ENCODE measurements around the gene CDC73. TPM values are rescaled to one million over a fixed set of nuclear protein-coding genes. Genes with fewer than 3 reads are reported as not detected.
A peak's percentile ranks its signal among the peaks of the same experiment; 100 is the strongest.

Gene CDC73
- total RNA-seq, 1 donor from 2014 or later: 49.2 TPM

DNA sequence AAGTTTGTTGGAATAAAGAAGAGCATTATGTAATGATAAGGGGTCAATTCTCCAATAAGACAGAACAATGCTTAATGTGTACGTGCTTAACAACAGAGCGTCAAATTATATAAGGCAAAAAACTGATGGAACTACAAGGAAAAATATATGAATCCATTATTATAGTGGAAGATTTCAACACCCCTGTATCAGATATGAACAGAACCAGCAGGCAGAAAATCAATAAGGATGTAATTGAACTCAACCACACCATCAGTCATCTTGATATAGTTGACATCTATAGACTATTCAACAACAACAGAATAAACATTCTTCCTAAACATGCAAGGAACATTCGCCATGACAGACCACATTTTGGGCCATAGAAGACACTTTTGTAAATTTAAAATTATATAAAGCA lies 3.6 kb upstream of the CDC73 start:
- Histone ChIP-seq H3K27me3 (peaks cover 13% of the 10 kb centered on the region), H3K79me2 (ENCODE audit: low read depth) (peaks cover 8% of the 10 kb centered on the region), H3K9ac (no peak overlapping the region), H3K4me1 (peaks cover 3% of the 10 kb centered on the region), H3K27ac (no peak overlapping the region), H2AFZ (replicated peaks) (no peak overlapping the region), H3K9me3 (ENCODE audit: low read depth) (no peaks in the 10 kb centered on the region), H3F3A (ENCODE audit: low read depth) (peaks cover 13% of the 10 kb centered on the region), H3K4me3 (no peak overlapping the region), H3K36me3 (no peaks in the 10 kb centered on the region), H3K4me2 (no peak overlapping the region), H4K20me1 (ENCODE audit: low read depth) (peaks cover 3% of the 10 kb centered on the region)
- no peaks in the 10 kb centered on the region for H3K9me3 Mint-ChIP-seq
- H3K4me3 Mint-ChIP-seq: no peak overlapping the region
- H3K36me3 Mint-ChIP-seq: no peaks in the 10 kb centered on the region
- TF ChIP-seq, protein P1, sequence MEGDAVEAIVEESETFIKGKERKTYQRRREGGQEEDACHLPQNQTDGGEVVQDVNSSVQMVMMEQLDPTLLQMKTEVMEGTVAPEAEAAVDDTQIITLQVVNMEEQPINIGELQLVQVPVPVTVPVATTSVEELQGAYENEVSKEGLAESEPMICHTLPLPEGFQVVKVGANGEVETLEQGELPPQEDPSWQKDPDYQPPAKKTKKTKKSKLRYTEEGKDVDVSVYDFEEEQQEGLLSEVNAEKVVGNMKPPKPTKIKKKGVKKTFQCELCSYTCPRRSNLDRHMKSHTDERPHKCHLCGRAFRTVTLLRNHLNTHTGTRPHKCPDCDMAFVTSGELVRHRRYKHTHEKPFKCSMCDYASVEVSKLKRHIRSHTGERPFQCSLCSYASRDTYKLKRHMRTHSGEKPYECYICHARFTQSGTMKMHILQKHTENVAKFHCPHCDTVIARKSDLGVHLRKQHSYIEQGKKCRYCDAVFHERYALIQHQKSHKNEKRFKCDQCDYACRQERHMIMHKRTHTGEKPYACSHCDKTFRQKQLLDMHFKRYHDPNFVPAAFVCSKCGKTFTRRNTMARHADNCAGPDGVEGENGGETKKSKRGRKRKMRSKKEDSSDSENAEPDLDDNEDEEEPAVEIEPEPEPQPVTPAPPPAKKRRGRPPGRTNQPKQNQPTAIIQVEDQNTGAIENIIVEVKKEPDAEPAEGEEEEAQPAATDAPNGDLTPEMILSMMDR (IDR thresholded peaks at IDR 0.05): no peak
- TF ChIP-seq EZH2phosphoT487 (IDR thresholded peaks at IDR 0.05) (no peak), EZH2 (IDR thresholded peaks at IDR 0.05) (no peak)
- H3K27me3 Mint-ChIP-seq (ENCODE audit: insufficient read depth, low read depth): peaks cover 2% of the 10 kb centered on the region
- DNase-seq (ENCODE audit: low spot score): no peak
- H3K4me1 Mint-ChIP-seq: peaks cover 5% of the 10 kb centered on the region
- no peak overlapping the region for H3K27ac Mint-ChIP-seq

DNA sequence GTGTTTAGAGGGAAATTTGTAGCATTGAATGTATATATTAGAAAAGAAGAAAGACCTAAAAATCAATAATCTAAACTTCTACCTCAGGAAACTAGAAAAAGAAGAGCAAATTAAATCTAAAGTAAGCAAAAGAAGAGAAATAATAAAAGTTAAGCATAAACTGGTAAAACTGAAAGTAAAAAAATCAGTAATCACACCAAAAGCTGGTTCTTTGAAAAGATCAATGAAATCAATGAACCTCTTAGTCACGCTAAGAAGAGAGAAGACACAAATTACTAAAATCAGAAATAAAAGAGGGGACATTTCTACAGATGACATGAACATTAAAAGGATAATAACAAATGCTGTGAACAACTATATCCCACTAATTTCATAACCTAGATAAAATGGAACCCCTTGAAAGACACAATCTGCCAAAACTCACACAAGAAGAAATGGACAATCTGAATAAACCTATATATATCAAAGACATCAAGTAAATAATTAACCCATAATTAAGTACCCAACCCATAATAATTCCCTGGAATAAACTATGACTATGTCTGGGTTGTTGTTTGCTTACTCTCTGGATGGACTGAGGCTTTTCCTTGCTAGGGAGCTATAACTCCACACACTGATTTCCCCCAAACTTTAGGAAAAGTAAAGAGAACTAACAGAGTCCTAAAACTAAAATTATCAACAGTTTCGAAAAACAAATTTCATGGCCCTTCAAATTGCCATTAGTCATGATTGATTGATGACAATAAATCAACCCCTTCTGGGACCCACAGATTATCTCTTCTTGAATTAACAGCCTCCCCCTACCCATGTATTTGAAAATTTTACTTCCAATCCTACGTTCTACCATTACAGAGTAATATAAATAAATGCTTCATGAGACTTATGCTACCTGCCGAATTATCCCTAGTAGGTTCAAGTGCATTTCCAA lies 2.8 kb upstream of the CDC73 start:
- Mint-ChIP-seq H3K4me1 (peaks cover 13% of the 10 kb centered on the region), H3K36me3 (no peaks in the 10 kb centered on the region), H3K27ac (no peak overlapping the region), H3K9me3 (no peaks in the 10 kb centered on the region), H3K4me3 (no peak overlapping the region), H3K27me3 (ENCODE audit: insufficient read depth, low read depth) (peaks cover 2% of the 10 kb centered on the region)
- Histone ChIP-seq H2AFZ (replicated peaks) (no peak overlapping the region), H3K4me3 (no peak overlapping the region), H3K36me3 (no peaks in the 10 kb centered on the region), H3F3A (ENCODE audit: low read depth) (peaks cover 13% of the 10 kb centered on the region), H4K20me1 (ENCODE audit: low read depth) (peaks cover 12% of the 10 kb centered on the region), H3K9ac (no peak overlapping the region), H3K27ac (no peak overlapping the region), H3K27me3 (peaks cover 13% of the 10 kb centered on the region), H3K79me2 (ENCODE audit: low read depth) (peaks cover 17% of the 10 kb centered on the region), H3K4me1 (peaks cover 11% of the 10 kb centered on the region), H3K9me3 (ENCODE audit: low read depth) (no peaks in the 10 kb centered on the region), H3K4me2 (no peak overlapping the region)
- no peak for DNase-seq (ENCODE audit: low spot score)
- TF ChIP-seq, protein P1 (IDR thresholded peaks at IDR 0.05): no peak
- TF ChIP-seq EZH2 (IDR thresholded peaks at IDR 0.05) (no peak), EZH2phosphoT487 (IDR thresholded peaks at IDR 0.05) (no peak)

DNA sequence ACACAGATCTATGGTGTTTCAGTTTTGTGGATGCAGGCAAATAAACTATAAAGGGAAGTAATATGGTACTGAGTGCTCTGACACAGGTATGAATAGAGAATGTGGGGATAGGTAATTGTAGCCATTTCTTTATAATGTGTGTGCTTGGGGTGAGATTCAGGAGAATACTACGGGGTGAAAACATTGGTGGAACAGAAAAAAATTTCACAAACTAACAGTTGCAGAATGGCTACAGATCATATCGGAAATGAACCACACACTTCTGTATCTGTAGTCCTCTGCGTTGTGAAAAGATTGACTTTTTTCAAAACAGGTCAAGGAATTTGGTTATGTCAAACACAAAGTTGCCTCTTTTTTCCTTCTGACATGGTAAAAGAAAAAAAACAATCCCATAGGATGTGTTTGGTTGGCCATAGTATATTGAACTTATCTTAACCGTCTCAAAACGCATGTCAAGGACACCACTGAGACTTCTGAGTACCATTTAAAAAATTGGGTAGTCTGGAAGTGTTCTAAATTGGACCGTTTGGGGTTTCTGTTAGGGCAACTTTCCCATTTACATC lies 1.1 kb upstream of the CDC73 start:
- Mint-ChIP-seq H3K36me3 (peaks cover 2% of the 10 kb centered on the region), H3K9me3 (no peaks in the 10 kb centered on the region), H3K27me3 (ENCODE audit: insufficient read depth, low read depth) (peaks cover 4% of the 10 kb centered on the region), H3K27ac (no peak overlapping the region), H3K4me1 (peaks cover 21% of the 10 kb centered on the region), H3K4me3 (peak overlapping the region; percentile 94)
- H3K27me3 ChIP-seq: peaks cover 13% of the 10 kb centered on the region
- H3K4me1 ChIP-seq: peaks cover 15% of the 10 kb centered on the region
- peaks cover 27% of the 10 kb centered on the region for H4K20me1 ChIP-seq (ENCODE audit: low read depth)
- H3K36me3 ChIP-seq: peaks cover 3% of the 10 kb centered on the region
- peaks cover 33% of the 10 kb centered on the region for H3K79me2 ChIP-seq (ENCODE audit: low read depth)
- peaks cover 13% of the 10 kb centered on the region for H3F3A ChIP-seq (ENCODE audit: low read depth)
- H3K9me3 ChIP-seq (ENCODE audit: low read depth): no peaks in the 10 kb centered on the region
- no peak overlapping the region for H2AFZ ChIP-seq (replicated peaks)
- H3K27ac ChIP-seq: no peak overlapping the region
- H3K4me3 ChIP-seq: peak overlapping the region; percentile 85
- no peak for DNase-seq (ENCODE audit: low spot score)
- TF ChIP-seq, protein P1 (IDR thresholded peaks at IDR 0.05): no peak
- TF ChIP-seq EZH2 (IDR thresholded peaks at IDR 0.05): no peak
- TF ChIP-seq EZH2phosphoT487 (IDR thresholded peaks at IDR 0.05): no peak
- H3K9ac ChIP-seq: no peak overlapping the region
- peak overlapping the region; percentile 86 for H3K4me2 ChIP-seq
